Fibroblast of the conjunctiva (primary cell): Measurements from ENCODE around the gene MBTPS1.

Source experiments
- DNase-seq: peaks from one replicate; pipeline ENCODE4 v3.0.0-alpha.2; 2010; ENCODE audit warnings: low read depth

The MBTPS1 gene

GRCh38 chr16:84004442-84004841 lies 112.3 kb downstream of the MBTPS1 start:
- DNase-seq, result no peak
